Spleen (tissue), 7 donors: ENCODE results near the gene TMBIM4.

Experiments
- CTCF ChIP-seq, 11 experiments: fragments of 200-600 bp in 7 of 11; fragments of 450-650 bp in 4 of 11; sonication (generic) in 4 of 11; IDR thresholded peaks in 8 of 11; conservative IDR thresholded peaks in 3 of 11; 1 replicate in 7 of 11; 2 replicates in 4 of 11; pipeline versions ENCODE4 v1.4.0 to v1.8.0; 2016 to 2021; ENCODE audit warnings: antibody characterized with exemption in 11 of 11, inconsistent platforms in 4 of 11, mild to moderate bottlenecking in 1 of 11
- POLR2A ChIP-seq, 3 donors: fragments of 450-650 bp; IDR thresholded peaks; one replicate each; pipeline ENCODE4 v1.5.1; 2017; ENCODE audit warnings: antibody characterized with exemption in 3 of 3, mild to moderate bottlenecking in 1 of 3
- POLR2AphosphoS5 ChIP-seq, 3 donors: sonication (generic); formaldehyde crosslinking; IDR thresholded peaks; one replicate each; pipeline ENCODE4 v1.5.1; 2017; ENCODE audit warnings: antibody characterized with exemption in 3 of 3
- donor health status: DM: no; HTN: no; CAD: no; lungs with moderate emphysema.
- donor health status: DM: no; HTN: no; CAD: no.
- donor health status: DM: no; HTN: no; CAD: no.

GRCh38 chr12:66154776-66155175 lies 15.0 kb downstream of the TMBIM4 start:
- no peak for TF ChIP-seq CTCF (IDR thresholded peaks at IDR 0.05 in 8 of 11, conservative IDR thresholded peaks at IDR 0.05 in 3 of 11)
- no peak for TF ChIP-seq POLR2AphosphoS5 (IDR thresholded peaks at IDR 0.05)
- no peak for TF ChIP-seq POLR2A (IDR thresholded peaks at IDR 0.05)
